Adrenal gland (tissue), 12 donors: ENCODE results near the gene SUSD3. TPM values are rescaled to one million over a fixed set of nuclear protein-coding genes. Genes with fewer than 3 reads are reported as not detected.

Source experiments
- DNase-seq, 7 donors: peaks; one replicate each; pipeline ENCODE4 v3.0.0-alpha.2; 2019 to 2020
- H3K27ac ChIP-seq, 5 donors: fragments of 200-600 bp; sonication (generic) in 4 of 5; 1 replicate in 3 of 5; 2 replicates in 2 of 5; pipeline versions ENCODE4 v1.5.1 to v1.8.0; 2016 to 2020; ENCODE audit warnings: mild to moderate bottlenecking in 1 of 5
- H3K27me3 ChIP-seq: fragments of 200-600 bp; 2 replicates; pipeline ENCODE4 v1.8.0; 2021
- H3K36me3 ChIP-seq, 2 donors: fragments of 200-600 bp; replicated peaks in 1 of 2; 1 replicate in 1 of 2; 2 replicates in 1 of 2; pipeline versions ENCODE4 v1.5.1 to v1.8.0; 2018 to 2022
- H3K4me1 ChIP-seq, 2 donors: fragments of 200-600 bp; replicated peaks in 1 of 2; 1 replicate in 1 of 2; 2 replicates in 1 of 2; pipeline versions ENCODE4 v1.5.1 to v1.8.0; 2018 to 2021
- H3K4me3 ChIP-seq, 4 donors: fragments of 200-600 bp; sonication (generic) in 3 of 4; one replicate each; pipeline ENCODE4 v1.5.1; 2016 to 2018
- H3K9me3 ChIP-seq, 3 donors: fragments of 200-600 bp; sonication (generic) in 1 of 3; replicated peaks in 1 of 3; 1 replicate in 2 of 3; 2 replicates in 1 of 3; pipeline versions ENCODE4 v1.5.1 to v1.8.0; 2016 to 2021
- CTCF ChIP-seq, 6 experiments: fragments of 450-650 bp in 4 of 6; fragments of 200-600 bp in 2 of 6; sonication (generic) in 1 of 6; IDR thresholded peaks; 1 replicate in 5 of 6; 2 replicates in 1 of 6; pipeline versions ENCODE4 v1.5.1 to v1.8.0; 2016 to 2021; ENCODE audit warnings: antibody characterized with exemption in 6 of 6, mild to moderate bottlenecking in 2 of 6, moderate library complexity in 1 of 6
- POLR2A ChIP-seq, 2 donors: fragments of 450-650 bp; IDR thresholded peaks; one replicate each; pipeline ENCODE4 v1.6.1; 2017; ENCODE audit warnings: antibody characterized with exemption in 2 of 2, mild to moderate bottlenecking in 2 of 2, moderate library complexity in 1 of 2
- WGBS, 4 donors: extraction: QIAGEN DNeasy Blood & Tissue Kit in 2 of 4; methylation state at CpG; one replicate each; pipeline versions ENCODE4 v1.1.5 to v1.1.7; 2013 to 2017; 5-methylcytosine and 5-hydroxymethylcytosine counted together
- intact Hi-C, 2 donors: fragments of 100-400 bp; cut with DNase I; formaldehyde crosslinking; loops; one replicate each; pipeline versions ENCODE4 v1.14.1 to v1.15.0; 2022 to 2023
- polyA plus RNA-seq, 3 donors: library from polyadenylated mRNA; stranded (reverse); fragments of 200-250 nt in 2 of 3; fragments of 350-450 nt in 1 of 3; fragmentation: Illumina TruSeq in 1 of 3; extraction: RNeasy Lipid Tissue Mini Kit (QIAGEN cat#74804) in 1 of 3; gene quantifications; one replicate each; pipeline ENCODE4 v1.2.3, GENCODE V29; 2013 to 2014
- total RNA-seq, 9 donors: library from RNA; depleted of rRNA in 4 of 9; stranded (reverse); fragments of >200 nt in 4 of 9; fragments of 120-200 nt in 1 of 9; fragmentation: NEBNext Ultra II Directional in 1 of 9; extraction: Animal tissue kit (Norgen Biotek cat#: 25700) in 1 of 9; gene quantifications; one replicate each; pipeline versions ENCODE4 v1.1.0 to v1.2.4, GENCODE V29; 2013 to 2023
- donor health status: healthy with polysubstance abuse.
- donor health status: Bipolar disorder and iron deficiency.
- donor health status: DM: yes; HTN: yes; CAD: no.
- donor health status: DM: no; HTN: no; CAD: no.
- donor health status: DM: no; HTN: no; CAD: no.
- donor health status: DM: yes; HTN: yes; CAD: no.

SUSD3 gene
- total and polyA plus RNA-seq, 12 donors, result 0.60 to 4.9 (median 2.7) TPM

- intact Hi-C loops, result no loop called here
- no peaks in the 10 kb centered on the region for H3K27me3 ChIP-seq
Measured at GRCh38 chr9:93038918-93039317, 19.6 kb upstream of the SUSD3 start.

GRCh38 chr9:93039456-93039855, 19.0 kb upstream of the SUSD3 start:
- WGBS, 4 donors, result 85 to 100% (median 89%) methylated on average over 1 to 6 of the region's 6 CpGs; no CpG with 5 or more reads in 1 of the 4 donors

More at GRCh38 chr9:93038918-93039317, 19.6 kb upstream of the SUSD3 start:
- H3K36me3 ChIP-seq, result no peaks in the 10 kb centered on the region
- H3K9me3 ChIP-seq, result no peaks in the 10 kb centered on the region
- DNase-seq, result no peak
- no peak overlapping the region for H3K27ac ChIP-seq
- no peaks in the 10 kb centered on the region for H3K4me1 ChIP-seq
- TF ChIP-seq CTCF (IDR thresholded peaks at IDR 0.05) (no peak), POLR2A (IDR thresholded peaks at IDR 0.05) (no peak)
- WGBS, 4 donors, result 84 to 89% (median 84%) methylated on average over 6 of the region's 6 CpGs
- no peak overlapping the region for H3K4me3 ChIP-seq

GRCh38 chr9:93039976-93040375, 18.5 kb upstream of the SUSD3 start:
- Histone ChIP-seq H3K4me1 (no peaks in the 10 kb centered on the region), H3K4me3 (no peak overlapping the region), H3K9me3 (no peaks in the 10 kb centered on the region), H3K36me3 (no peaks in the 10 kb centered on the region), H3K27me3 (no peaks in the 10 kb centered on the region), H3K27ac (no peak overlapping the region)
- TF ChIP-seq POLR2A (IDR thresholded peaks at IDR 0.05), result no peak
- TF ChIP-seq CTCF (IDR thresholded peaks at IDR 0.05), result no peak
- 80 to 100% (median 91%) methylated on average over 1 to 10 of the region's 10 CpGs for WGBS, 4 donors
- DNase-seq, result no peak
- intact Hi-C loops, result no loop called here

More at GRCh38 chr9:93039456-93039855, 19.0 kb upstream of the SUSD3 start:
- Histone ChIP-seq H3K4me3 (no peak overlapping the region), H3K9me3 (no peaks in the 10 kb centered on the region), H3K36me3 (no peaks in the 10 kb centered on the region), H3K27ac (no peak overlapping the region), H3K4me1 (no peaks in the 10 kb centered on the region), H3K27me3 (no peaks in the 10 kb centered on the region)
- no peak for TF ChIP-seq POLR2A (IDR thresholded peaks at IDR 0.05)
- no peak for TF ChIP-seq CTCF (IDR thresholded peaks at IDR 0.05)
- no peak for DNase-seq
- intact Hi-C loops, result no loop called here

- no peaks in the 10 kb centered on the region for H3K36me3 ChIP-seq
- 84 to 100% (median 96%) methylated on average over 3 to 7 of the region's 7 CpGs for WGBS, 4 donors
- no peak overlapping the region for H3K27ac ChIP-seq
- H3K27me3 ChIP-seq, result no peaks in the 10 kb centered on the region
- no peak overlapping the region for H3K4me3 ChIP-seq
- no peaks in the 10 kb centered on the region for H3K9me3 ChIP-seq
- TF ChIP-seq CTCF (IDR thresholded peaks at IDR 0.05) (no peak), POLR2A (IDR thresholded peaks at IDR 0.05) (no peak)
- no peak for DNase-seq
- intact Hi-C loops, result no loop called here
- H3K4me1 ChIP-seq, result no peaks in the 10 kb centered on the region
Measured at GRCh38 chr9:93040409-93040808, 18.1 kb upstream of the SUSD3 start.
